HTR-8/SVneo (cell line): ENCODE measurements around the gene RBMXL2.

Experiments used
- DNase-seq: peaks from one replicate; pipeline ENCODE4 v3.0.0; 2011; ENCODE audit warnings: low spot score, mixed read lengths; ENCODE audit not compliant: insufficient read length
- FAIRE-seq: peaks from 2 replicates; lab custom pipeline; 2011; peaks lifted over from hg19 to GRCh38; lab: Jason Lieb, UNC

Gene RBMXL2

GRCh38 chr11:7088921-7089320, at the start of gene RBMXL2:
Gene RBMXL2 (plus strand): TSS chr11:7088998. CDS start chr11:7089121, 123 bp downstream.
- no peak for FAIRE-seq
- no peak for DNase-seq

GRCh38 chr11:7046474-7047175, 42.2 kb upstream of the RBMXL2 start:
- FAIRE-seq, result no peak
- DNase-seq, result no peak

GRCh38 chr11:7050191-7050590, 38.6 kb upstream of the RBMXL2 start:
- FAIRE-seq, result no peak
- no peak for DNase-seq

GRCh38 chr11:7056828-7057513, 31.8 kb upstream of the RBMXL2 start:
- FAIRE-seq (no peak), DNase-seq (no peak)

- no peak for DNase-seq
- FAIRE-seq, result no peak
Observed at GRCh38 chr11:7057641-7058040, 31.2 kb upstream of the RBMXL2 start.

GRCh38 chr11:7060868-7061267, 27.9 kb upstream of the RBMXL2 start:
- FAIRE-seq, result no peak
- no peak for DNase-seq

- no peak for DNase-seq
- FAIRE-seq, result no peak
Observed at GRCh38 chr11:7062534-7062933, 26.3 kb upstream of the RBMXL2 start.

GRCh38 chr11:7072401-7073028, 16.3 kb upstream of the RBMXL2 start:
- DNase-seq (no peak), FAIRE-seq (no peak)

- FAIRE-seq (no peak), DNase-seq (no peak)
Observed at GRCh38 chr11:7077101-7077500, 11.7 kb upstream of the RBMXL2 start.

GRCh38 chr11:7079545-7080135, 9.2 kb upstream of the RBMXL2 start:
- DNase-seq, result no peak
- no peak for FAIRE-seq

- DNase-seq (no peak), FAIRE-seq (no peak)
Observed at GRCh38 chr11:7080900-7081299, 7.9 kb upstream of the RBMXL2 start.

- DNase-seq (no peak), FAIRE-seq (no peak)
Observed at GRCh38 chr11:7081441-7081840, 7.4 kb upstream of the RBMXL2 start.

GRCh38 chr11:7089328-7090251, 792 bp downstream of the RBMXL2 start:
- FAIRE-seq (no peak), DNase-seq (no peak)

- FAIRE-seq (no peak), DNase-seq (peak; percentile 39)
Observed at GRCh38 chr11:7098235-7098832, 9.5 kb downstream of the RBMXL2 start.

GRCh38 chr11:7115780-7116179, 27.0 kb downstream of the RBMXL2 start:
- FAIRE-seq, result no peak
- no peak for DNase-seq

GRCh38 chr11:7116370-7116769, 27.6 kb downstream of the RBMXL2 start:
- no peak for FAIRE-seq
- DNase-seq, result no peak

- DNase-seq (no peak), FAIRE-seq (no peak)
Observed at GRCh38 chr11:7138051-7138450, 49.3 kb downstream of the RBMXL2 start.
